Stimulated activated CD8-positive, alpha-beta memory T cell treated with anti-CD3 and anti-CD28 coated beads, Interleukin-2, amount 100 ng/mL, for 48 hours (primary cell): ENCODE results near the gene KTN1.

Experiments
- DNase-seq, 2 donors: peaks; one replicate each; pipeline ENCODE4 v3.0.0-alpha.2; 2020; ENCODE audit warnings: low read depth in 2 of 2

KTN1 gene, protein sequence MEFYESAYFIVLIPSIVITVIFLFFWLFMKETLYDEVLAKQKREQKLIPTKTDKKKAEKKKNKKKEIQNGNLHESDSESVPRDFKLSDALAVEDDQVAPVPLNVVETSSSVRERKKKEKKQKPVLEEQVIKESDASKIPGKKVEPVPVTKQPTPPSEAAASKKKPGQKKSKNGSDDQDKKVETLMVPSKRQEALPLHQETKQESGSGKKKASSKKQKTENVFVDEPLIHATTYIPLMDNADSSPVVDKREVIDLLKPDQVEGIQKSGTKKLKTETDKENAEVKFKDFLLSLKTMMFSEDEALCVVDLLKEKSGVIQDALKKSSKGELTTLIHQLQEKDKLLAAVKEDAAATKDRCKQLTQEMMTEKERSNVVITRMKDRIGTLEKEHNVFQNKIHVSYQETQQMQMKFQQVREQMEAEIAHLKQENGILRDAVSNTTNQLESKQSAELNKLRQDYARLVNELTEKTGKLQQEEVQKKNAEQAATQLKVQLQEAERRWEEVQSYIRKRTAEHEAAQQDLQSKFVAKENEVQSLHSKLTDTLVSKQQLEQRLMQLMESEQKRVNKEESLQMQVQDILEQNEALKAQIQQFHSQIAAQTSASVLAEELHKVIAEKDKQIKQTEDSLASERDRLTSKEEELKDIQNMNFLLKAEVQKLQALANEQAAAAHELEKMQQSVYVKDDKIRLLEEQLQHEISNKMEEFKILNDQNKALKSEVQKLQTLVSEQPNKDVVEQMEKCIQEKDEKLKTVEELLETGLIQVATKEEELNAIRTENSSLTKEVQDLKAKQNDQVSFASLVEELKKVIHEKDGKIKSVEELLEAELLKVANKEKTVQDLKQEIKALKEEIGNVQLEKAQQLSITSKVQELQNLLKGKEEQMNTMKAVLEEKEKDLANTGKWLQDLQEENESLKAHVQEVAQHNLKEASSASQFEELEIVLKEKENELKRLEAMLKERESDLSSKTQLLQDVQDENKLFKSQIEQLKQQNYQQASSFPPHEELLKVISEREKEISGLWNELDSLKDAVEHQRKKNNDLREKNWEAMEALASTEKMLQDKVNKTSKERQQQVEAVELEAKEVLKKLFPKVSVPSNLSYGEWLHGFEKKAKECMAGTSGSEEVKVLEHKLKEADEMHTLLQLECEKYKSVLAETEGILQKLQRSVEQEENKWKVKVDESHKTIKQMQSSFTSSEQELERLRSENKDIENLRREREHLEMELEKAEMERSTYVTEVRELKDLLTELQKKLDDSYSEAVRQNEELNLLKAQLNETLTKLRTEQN (N-terminal part only)

DNA sequence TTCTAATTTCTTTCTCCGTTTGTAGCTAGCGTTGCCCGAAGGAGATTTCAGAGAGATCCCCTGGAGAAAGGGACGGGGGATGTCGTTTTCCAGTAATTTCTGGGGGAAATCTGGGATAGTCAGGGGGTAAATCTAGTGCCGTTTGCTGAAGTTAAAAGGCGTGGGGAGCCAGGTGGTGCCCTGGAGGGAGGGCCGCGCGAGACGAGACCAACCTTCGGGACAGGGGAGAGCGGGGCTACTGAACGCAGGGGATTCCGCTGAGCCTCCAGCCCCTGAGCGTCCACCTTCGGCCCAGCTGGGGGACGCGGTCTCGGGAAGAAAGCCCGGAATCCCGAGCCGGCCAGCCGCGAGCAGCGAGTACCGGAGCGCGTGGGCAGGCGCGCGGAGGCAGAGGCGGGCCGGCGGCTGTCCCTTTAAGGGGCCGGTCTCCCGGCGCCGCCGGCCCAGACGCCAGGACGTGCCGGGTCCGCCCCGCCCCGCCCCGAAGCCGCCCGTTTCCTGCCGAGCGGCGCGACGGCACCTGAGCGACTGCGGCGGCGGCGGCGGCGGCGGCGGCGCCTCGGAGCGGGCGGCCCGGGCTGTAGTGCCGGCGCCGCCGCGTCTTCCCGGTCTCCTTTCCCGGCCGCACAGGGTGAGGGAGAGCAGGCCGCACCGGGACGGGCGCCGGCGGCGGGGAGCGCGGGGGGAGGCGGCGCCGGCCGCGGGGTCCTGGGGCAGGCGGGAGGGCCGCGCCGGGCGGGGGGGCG lies at the start of gene KTN1:
Gene KTN1 (plus strand): TSS at position 484 of the 746 bp plus-strand sequence. CDS start 31,842 bp downstream, outside the sequence.
- peak; percentile 72 to 80 for DNase-seq

DNA sequence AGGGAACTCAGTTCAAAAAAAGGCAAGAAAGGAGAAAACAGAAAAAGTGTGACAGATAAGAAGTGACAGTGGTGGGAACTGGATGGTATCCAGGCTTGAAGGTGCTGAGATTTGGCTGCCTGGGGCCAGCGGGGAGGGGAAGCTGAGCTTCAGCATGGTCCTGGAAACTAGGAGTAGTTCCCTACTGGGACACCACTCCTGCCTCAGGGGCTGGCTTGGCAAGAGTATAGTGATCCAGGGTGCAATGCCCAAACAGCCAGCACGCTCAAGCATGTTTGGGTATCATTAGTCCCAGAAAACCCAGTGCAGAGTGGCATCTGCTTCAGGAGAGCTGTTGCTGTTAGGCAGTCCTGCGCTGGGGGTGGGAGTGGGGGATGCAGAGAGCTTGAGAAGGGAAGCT lies 49.5 kb upstream of the KTN1 start:
- no peak for DNase-seq

DNA sequence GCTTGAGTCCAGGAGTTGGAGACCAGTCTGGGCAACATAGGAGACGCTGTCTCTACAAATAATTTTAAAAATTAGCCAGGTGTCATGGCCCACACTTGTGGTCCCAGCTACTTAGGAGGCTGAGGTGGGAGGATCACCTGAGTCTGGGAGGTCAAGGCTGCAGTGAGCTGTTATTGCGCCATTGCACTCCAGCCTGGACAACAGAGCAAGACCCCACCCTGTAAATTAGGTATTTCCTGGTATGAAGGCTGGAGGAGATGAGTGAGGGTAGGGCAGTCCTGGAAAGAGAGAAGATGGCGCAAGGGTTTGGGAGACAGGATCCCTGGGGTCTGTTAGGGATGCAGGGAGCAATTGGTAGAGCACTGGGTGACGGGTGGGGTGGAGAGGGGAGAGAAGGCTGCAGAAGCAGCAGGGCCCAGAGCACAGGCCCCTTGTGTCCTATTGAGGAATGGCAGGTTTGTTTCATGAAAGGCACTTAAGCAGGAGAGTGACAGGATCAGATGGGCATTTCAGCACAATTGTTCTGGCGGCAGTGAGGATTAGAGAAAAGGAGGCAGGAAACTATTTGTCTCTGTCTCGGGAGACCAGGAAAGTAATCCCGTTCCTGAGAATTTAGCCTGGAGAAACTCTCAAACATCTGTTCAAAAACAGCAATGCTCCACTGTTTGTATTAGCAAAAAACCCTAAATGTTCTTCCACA lies 47.2 kb upstream of the KTN1 start:
- DNase-seq, result no peak

DNA sequence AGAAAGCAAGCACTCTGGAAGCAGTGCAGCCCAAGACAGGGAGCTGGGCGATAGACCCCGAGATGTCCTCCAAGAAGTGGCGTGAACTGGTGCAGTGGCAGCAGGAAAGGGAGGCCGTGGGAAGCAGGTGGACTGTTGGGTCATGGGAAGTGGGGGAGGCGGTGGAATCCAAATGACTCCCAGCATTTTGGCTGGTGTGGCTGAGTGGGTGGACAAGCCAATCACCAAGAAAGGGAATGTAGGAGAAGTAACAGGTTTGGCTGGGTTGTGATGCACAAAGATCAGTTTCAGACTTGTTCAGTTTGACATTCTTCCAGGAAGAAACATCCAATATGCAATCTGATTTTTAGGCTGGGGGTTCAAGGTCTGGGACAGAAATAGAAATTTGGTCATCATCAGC lies 46.0 kb upstream of the KTN1 start:
- DNase-seq, result no peak

DNA sequence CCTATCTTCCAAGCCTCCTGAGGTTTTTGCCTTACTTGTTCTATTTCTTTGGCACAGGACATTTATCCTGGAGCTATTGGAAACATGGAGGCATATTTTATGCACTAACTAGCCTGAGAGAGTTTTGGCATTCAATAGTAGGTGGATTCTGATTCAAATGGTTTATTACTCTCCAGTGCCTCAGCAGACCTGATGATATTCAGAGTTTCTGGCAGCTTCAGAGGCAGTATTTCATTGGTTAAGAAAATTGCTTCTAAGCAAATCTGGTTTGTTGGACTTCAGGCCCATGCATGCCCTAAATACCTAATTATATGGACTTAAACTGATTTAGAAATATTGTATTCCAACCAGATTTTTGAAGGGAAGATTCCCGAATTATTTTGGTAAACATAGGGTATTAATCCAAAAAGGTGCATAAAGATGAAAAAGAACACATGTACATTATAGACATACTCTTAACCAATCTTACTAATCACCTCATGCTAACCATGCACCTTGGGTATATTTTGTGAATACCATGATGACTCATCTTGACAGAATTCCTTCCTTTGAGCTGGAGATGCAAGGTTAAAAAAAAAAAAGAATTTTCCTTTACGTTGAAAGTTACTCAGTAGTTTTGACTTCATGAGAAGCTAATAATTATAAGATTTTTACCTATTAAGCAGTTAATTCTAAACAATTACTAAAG lies 44.3 kb upstream of the KTN1 start:
- DNase-seq, result no peak

DNA sequence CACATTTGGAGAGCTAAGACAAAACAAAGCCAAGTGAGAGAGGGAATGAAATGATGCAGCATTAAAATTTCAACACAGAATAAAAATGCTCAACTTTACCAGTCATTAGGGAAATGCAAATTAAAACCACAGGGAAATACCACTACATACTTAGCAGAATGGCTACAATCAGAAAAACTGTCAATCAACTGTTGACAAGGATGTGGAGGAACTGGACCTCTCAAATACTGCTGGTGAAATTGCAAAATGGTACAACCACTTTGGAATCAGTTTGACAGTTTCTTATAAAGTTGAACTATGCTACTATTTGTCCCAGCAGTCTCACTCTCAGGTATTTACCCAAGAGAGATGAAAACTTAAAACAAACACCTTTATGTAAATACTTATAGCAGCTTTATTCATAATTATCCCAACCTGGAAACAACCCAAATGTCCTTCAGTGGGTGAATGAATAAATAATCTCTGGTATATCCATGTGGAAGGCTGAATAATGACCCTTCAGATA lies 43.8 kb upstream of the KTN1 start:
- no peak for DNase-seq

DNA sequence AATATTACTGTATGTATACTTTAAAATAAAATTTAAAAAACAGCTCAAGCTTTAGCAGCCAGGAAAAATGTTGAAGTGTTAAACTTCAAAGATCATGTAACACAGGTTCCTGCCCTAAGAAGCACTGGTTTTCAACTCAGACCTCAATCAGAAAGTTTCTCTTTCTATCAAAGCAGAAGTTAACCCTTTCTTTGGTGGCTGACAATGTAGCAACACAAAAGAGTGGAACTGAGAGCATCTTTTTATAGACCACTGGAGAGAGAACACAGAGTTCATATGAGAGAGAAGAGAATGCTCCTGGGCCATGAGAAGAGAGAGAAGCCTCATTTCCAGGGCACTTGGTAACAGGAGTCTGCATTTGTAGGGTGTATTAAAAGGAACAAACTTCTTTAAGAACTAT lies 42.2 kb upstream of the KTN1 start:
- DNase-seq, result no peak

DNA sequence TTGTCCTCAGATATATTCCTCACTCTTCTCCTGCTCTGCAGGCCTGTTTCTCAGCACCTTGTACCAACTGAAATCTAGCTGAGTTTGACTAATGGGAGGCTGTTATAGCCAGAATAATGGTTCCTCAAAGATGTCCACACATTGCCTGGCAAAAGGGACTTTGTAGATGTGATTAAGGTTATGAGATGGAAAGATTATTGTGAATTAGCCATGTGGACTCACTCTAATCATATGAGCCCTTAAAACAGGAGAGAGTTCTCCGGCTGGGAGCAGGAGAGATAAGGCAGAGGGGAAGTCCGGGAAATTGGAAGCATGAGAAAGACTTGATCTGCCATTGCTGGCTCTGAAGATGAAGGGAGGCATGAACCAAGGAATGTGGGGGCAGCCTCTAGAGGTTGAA lies 40.0 kb upstream of the KTN1 start:
- DNase-seq, result no peak

DNA sequence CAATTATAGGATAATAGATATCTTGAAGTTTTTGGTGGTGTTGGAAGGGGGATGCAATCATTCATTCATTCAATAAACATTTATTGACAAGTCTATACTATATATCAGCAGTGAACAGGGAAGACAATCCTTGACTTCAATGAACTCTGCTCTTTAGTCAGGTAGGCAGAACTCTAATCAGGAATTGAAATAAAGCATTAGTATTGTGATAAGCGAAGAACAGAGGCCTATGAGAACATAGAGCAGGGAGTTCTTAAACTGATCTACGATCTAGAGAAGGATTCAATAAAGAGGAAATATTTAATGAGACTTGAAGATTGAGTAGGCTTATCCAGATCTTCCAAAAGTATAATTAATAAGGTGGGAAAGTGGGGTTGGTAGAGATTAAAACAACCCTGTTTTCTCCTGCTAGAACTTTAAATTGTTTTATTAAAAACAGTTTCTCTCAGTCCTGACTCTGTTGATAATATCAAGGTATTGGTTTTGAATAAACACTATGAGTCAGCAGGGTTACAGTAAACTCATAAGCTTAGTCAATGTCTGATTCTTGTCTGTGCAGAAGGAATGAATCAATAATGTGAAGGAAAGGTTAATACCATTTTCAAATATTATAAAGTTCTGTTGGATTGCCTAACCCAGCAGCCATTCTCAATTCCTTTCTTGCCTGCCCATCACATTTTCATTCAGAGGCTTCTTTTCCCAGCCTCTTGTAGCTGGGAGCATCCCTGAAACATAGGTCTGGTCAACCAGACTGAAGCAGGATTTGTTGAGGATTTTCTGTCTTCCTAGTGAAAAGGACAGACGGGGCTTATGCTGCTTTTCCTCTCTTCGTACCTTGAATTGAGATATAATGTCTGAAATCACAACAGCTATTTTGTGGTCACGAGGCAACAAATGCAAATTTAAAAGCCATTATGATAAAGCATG lies 38.9 kb upstream of the KTN1 start:
- no peak for DNase-seq

DNA sequence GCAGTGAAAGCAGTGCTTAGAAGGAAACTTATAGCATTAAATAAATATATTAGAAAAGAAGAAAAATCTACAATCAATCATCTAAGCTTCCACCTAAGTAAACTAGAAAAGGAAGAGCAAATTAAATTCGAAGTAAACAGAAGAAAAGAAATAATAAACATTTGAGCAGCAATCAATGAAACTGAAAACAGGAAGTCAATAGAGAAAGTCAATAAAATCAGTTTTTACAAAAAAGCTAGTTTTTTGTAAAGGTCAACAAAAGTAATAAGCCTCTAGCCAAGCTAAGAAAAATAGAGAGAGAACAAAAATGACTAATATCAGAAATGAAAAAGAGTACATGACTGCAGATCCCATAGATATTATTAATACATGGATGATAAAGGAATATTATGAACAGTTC lies 34.2 kb upstream of the KTN1 start:
- DNase-seq, result no peak

DNA sequence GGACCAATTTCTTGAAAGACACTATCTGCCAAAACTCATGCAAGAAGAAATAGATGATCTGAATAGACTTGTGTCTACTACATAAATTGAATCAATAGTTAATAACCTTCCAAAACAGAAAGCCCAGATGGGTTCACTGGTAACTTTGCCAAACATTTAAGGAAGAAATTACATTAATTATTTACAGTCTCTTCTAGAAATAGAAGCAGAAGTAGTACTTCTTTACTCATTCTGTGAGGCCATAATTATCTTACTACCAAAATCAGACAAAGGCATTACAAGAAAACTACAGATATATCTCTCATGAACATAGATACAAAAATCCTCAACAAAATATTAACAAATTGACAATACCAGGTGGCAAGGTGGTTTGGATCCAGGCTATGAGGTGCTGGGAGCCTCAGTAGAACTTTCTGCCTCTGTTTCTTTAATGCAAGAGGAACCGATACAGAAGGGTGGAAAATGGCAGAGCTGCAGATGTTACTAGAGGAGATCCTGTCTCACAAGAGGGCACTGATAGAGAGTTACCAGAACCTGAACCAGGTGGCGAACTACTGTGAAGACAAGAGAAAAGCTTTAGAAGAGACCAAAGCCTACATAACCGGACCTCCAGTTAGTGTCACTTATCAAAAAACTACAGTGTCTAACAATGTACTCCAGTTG lies 33.7 kb upstream of the KTN1 start:
- DNase-seq, result no peak

DNA sequence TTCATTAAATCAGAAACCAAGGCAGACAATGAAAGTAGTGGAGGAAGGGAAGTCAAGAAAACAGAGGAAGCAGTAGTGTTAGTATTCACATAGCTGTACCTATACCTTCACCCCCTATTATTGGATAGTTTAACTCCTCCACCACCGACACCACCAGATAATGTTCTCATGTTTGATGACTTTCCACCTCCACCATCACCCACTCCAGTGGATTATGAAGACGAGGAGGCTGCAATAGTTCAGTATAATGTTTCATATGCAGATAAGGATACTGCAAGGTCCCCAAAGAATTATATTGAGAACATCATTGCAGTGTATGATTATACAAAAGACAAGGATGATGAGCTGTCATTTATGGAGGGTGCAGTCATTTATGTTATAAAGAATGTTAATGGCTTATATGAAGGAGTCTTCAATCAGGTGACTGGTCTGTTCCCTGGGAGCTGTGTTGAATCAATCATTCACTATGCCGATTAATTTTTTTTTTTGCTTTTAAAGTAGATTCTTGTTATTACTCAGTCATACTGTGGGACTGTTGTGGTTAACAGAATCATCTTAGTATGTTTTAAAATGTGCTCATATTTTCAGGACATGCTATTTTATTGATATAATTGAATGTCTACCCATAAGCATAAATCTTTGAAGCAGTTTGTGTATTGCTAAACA lies 32.2 kb upstream of the KTN1 start:
- no peak for DNase-seq

DNA sequence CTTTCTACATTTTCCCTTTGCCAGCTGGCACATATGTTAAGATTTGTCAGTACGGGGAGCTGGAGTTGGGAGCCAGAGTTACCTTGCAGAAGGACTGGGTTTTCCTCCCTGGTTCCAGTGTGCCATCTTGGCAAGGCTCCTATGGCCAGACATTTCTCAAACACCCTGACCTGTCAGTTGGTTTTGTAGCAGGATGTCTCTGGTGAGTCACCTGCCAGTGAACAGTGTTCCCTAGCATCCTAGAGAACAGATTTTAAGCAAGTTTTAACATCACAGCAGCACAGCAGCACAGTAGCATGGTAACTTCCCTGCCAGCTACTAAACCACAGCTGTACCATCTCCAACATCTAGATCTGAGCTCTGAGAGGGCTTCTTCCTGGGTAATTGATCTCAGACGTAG lies 26.2 kb upstream of the KTN1 start:
- no peak for DNase-seq

DNA sequence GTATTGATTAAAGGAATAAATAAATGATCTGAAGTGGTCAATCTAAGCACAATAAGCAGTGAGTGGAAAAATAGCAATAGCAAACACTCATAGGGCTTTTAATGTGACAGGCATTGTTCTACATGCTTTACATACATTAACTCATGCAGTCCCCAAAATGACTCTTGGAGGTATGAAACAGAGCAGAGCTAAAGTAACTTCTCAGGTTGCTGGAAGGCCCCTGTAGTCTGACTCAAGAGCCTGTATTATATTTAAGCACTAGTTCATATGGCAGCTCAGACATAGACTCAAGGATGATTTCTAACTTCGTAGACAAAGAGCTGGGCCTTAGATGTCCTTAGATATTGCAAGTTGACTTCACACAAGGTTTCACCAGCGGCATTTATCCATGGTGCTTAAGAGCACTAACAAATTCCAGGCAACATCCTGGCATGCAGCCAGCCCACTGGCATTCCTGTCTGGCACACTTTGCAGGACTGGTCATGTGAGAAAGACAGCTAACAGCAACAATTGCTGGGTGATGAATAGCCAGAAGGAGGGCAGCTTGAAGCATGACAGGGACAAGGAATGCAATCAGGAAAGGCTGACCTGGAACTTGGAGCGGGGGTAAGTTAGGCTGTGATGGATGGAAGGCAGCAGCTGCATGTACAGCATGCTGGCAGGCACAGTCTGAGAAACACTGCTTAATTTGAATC lies 22.9 kb upstream of the KTN1 start:
- no peak for DNase-seq

DNA sequence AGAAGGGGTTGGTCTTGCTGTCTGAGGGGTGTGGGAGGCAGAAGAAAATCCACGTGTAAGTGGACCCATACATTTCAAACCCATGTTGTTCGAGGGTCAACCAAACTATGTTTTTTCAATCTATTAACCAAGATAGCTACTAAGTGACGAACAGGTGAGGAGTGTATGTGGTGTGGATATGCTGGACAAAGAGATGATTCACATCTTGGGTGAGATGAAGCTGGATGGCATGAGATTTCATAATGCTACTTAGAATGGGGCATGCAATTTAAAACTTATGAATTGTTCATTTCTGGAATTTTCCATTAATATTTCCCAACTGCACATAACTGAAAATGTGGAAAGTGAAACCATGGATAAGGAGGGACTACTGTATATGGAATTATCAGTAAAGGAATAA lies 17.9 kb upstream of the KTN1 start:
- DNase-seq, result no peak

DNA sequence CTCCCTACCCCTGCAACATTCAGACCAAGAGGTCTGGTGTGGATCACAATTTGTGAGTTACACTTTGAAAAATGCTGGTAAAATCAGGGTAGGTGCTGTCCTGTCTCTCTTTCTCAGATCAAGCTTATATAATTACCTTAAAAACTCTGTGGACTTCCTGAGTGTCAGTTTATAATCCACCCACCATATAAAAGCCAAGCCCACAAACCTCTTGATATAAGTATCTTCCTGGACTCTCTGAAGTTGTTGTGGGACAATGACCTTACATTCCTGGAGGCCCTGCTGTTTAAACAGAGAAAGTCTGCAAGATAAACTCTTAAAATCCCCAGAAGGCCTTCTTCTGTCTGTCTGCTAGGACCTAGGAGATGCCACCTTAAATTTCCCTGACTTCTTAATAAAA lies 11.4 kb upstream of the KTN1 start:
- DNase-seq, result no peak
